Sigmoid colon (tissue), 4 donors: ENCODE results near the gene KLHL7.

Source experiments
- EP300 ChIP-seq, 4 donors: sonication (generic); formaldehyde crosslinking; IDR thresholded peaks; one replicate each; pipeline ENCODE4 v1.6.1; 2017; ENCODE audit warnings: antibody characterized with exemption in 4 of 4
- POLR2A ChIP-seq, 2 donors: fragments of 450-650 bp; IDR thresholded peaks; one replicate each; pipeline ENCODE4 v1.6.1; 2016; ENCODE audit warnings: antibody characterized with exemption in 2 of 2, mild to moderate bottlenecking in 2 of 2, moderate library complexity in 2 of 2
- POLR2AphosphoS5 ChIP-seq, 4 donors: sonication (generic); formaldehyde crosslinking; IDR thresholded peaks; one replicate each; pipeline ENCODE4 v1.6.1; 2017; ENCODE audit warnings: antibody characterized with exemption in 4 of 4
- TF ChIP-seq, protein P1 (sequence below), 4 experiments: fragments of 450-650 bp in 3 of 4; fragments of 200-600 bp in 1 of 4; IDR thresholded peaks; one replicate each; pipeline ENCODE4 v1.5.1; 2016 to 2019; ENCODE audit warnings: antibody characterized with exemption in 4 of 4, mild to moderate bottlenecking in 3 of 4, moderate library complexity in 2 of 4

DNA sequence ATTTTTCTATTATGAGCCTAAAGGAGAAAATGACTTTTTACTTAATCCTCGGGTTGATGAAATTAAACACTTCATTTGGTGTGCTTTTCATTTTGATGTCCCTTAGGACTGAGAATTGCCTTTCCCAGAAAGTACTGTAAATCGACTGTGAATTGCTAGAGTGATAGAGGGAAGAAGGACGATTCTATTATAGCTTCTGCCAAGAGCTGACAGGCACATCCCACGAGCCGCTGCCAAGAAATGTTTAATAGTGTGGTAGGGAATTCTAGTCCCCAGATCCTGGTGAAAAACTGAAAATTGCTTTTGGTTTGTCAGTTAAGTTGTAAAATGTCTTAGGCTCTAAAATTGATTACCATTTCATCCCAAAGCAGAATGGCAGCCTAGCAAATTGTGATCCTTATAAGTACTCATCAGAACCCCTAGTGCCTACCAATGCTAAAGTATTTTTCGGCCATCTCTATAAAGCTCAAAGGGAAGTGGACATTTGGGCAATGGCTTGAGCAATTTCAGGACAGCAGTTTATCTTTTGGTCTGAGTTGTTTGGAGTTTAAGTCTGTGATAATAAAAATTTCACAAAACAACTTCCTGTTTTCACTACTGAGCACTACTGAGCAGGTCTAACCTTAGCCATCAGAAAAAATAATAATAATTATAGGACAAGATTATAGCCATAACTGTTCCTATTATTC, 47.0 kb upstream of the KLHL7 start:
- TF ChIP-seq, protein P1, sequence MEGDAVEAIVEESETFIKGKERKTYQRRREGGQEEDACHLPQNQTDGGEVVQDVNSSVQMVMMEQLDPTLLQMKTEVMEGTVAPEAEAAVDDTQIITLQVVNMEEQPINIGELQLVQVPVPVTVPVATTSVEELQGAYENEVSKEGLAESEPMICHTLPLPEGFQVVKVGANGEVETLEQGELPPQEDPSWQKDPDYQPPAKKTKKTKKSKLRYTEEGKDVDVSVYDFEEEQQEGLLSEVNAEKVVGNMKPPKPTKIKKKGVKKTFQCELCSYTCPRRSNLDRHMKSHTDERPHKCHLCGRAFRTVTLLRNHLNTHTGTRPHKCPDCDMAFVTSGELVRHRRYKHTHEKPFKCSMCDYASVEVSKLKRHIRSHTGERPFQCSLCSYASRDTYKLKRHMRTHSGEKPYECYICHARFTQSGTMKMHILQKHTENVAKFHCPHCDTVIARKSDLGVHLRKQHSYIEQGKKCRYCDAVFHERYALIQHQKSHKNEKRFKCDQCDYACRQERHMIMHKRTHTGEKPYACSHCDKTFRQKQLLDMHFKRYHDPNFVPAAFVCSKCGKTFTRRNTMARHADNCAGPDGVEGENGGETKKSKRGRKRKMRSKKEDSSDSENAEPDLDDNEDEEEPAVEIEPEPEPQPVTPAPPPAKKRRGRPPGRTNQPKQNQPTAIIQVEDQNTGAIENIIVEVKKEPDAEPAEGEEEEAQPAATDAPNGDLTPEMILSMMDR (IDR thresholded peaks at IDR 0.05), result no peak
- TF ChIP-seq EP300 (IDR thresholded peaks at IDR 0.05), result no peak
- no peak for TF ChIP-seq POLR2A (IDR thresholded peaks at IDR 0.05)
- TF ChIP-seq POLR2AphosphoS5 (IDR thresholded peaks at IDR 0.05), result no peak
